GM23338 (cell line): ENCODE data around the gene RYR3. TPM values are rescaled to one million over a fixed set of nuclear protein-coding genes. Genes with fewer than 3 reads are reported as not detected.

ENCODE experiments used
- ATAC-seq: fragments of 200-7000 bp; cut with Tn5 transposase; 3 replicates; pipeline ENCODE4 v1.9.1; 2020
- DNase-seq: peaks from one replicate; pipeline ENCODE4 v3.0.0-alpha.2; 2015; ENCODE audit warnings: low spot score
- H2AFZ ChIP-seq: fragments of 200-600 bp; sonication (generic); 2 replicates; pipeline ENCODE4 v1.8.0; 2016; ENCODE audit warnings: antibody characterized with exemption, mild to moderate bottlenecking, moderate library complexity
- H3F3A ChIP-seq: fragments of 200-600 bp; sonication (generic); replicated peaks from 2 replicates; pipeline ENCODE4 v1.8.0; 2017; ENCODE audit warnings: antibody characterized with exemption, mixed run types, low read depth
- H3K27ac ChIP-seq: fragments of 200-600 bp; sonication (generic); 2 replicates; pipeline ENCODE4 v1.6.1; 2016; ENCODE audit warnings: low read depth
- H3K27me3 ChIP-seq: fragments of 200-600 bp; sonication (generic); 2 replicates; pipeline ENCODE4 v1.8.0; 2016; ENCODE audit warnings: mild to moderate bottlenecking, mixed run types, moderate library complexity; ENCODE audit not compliant: insufficient read depth
- H3K36me3 ChIP-seq: fragments of 200-600 bp; sonication (generic); 2 replicates; pipeline ENCODE4 v1.8.0; 2016; ENCODE audit warnings: mild to moderate bottlenecking; ENCODE audit not compliant: insufficient read depth
- H3K4me1 ChIP-seq: fragments of 200-600 bp; sonication (generic); 2 replicates; pipeline ENCODE4 v1.8.0; 2016; ENCODE audit warnings: mild to moderate bottlenecking, moderate library complexity; ENCODE audit not compliant: insufficient read depth
- H3K4me2 ChIP-seq: fragments of 200-600 bp; sonication (generic); 2 replicates; pipeline ENCODE4 v1.7.1; 2017; ENCODE audit warnings: mixed run types
- H3K4me3 ChIP-seq: fragments of 200-600 bp; sonication (generic); 2 replicates; pipeline ENCODE4 v1.6.1; 2016; ENCODE audit warnings: mixed run types
- H3K79me2 ChIP-seq: fragments of 200-600 bp; sonication (generic); replicated peaks from 2 replicates; pipeline ENCODE4 v1.8.0; 2017; ENCODE audit warnings: mild to moderate bottlenecking; ENCODE audit not compliant: insufficient read depth
- H3K9me2 ChIP-seq: fragments of 200-600 bp; sonication (generic); 2 replicates; pipeline ENCODE4 v1.8.0; 2017; ENCODE audit not compliant: insufficient read depth
- H4K20me1 ChIP-seq: fragments of 200-600 bp; sonication (generic); replicated peaks from 2 replicates; pipeline ENCODE4 v1.8.0; 2017; ENCODE audit warnings: mild to moderate bottlenecking; ENCODE audit not compliant: insufficient read depth
- H3K27ac Mint-ChIP-seq: 2 replicates; pipeline ENCODE4 v1.8.0; 2020; ENCODE audit warnings: inconsistent platforms, mild to moderate bottlenecking, moderate library complexity, mixed read lengths
- H3K27me3 Mint-ChIP-seq: 3 replicates; pipeline ENCODE4 v1.8.0; 2022; ENCODE audit warnings: low read depth, mild to moderate bottlenecking, moderate library complexity, mixed read lengths, inconsistent platforms; ENCODE audit not compliant: insufficient read depth, poor library complexity
- H3K36me3 Mint-ChIP-seq: 3 replicates; pipeline ENCODE4 v1.8.0; 2021; ENCODE audit warnings: low read depth, mild to moderate bottlenecking, inconsistent platforms, moderate library complexity, mixed read lengths
- H3K4me1 Mint-ChIP-seq: 3 replicates; pipeline ENCODE4 v1.8.0; 2020; ENCODE audit warnings: mild to moderate bottlenecking, inconsistent platforms, mixed read lengths
- H3K4me3 Mint-ChIP-seq: 3 replicates; pipeline ENCODE4 v1.8.0; 2021; ENCODE audit warnings: moderate library complexity, mild to moderate bottlenecking, inconsistent platforms, mixed read lengths
- H3K9me3 Mint-ChIP-seq: 3 replicates; pipeline ENCODE4 v1.8.0; 2020; ENCODE audit warnings: moderate library complexity, mild to moderate bottlenecking, inconsistent platforms, mixed read lengths
- CREB1 ChIP-seq: fragments of 250-450 bp; sonication (Bioruptor Pico); IDR thresholded peaks from 2 replicates; pipeline ENCODE4 v1.5.0; 2020; ENCODE audit warnings: low read depth, mild to moderate bottlenecking, moderate library complexity
- ETS1 ChIP-seq: IDR thresholded peaks from 2 replicates; pipeline ENCODE4 v1.6.1; 2016; ENCODE audit warnings: antibody characterized with exemption
- EZH2 ChIP-seq: fragments of 200-600 bp; sonication (generic); IDR thresholded peaks from one replicate; pipeline ENCODE4 v1.8.0; 2017; ENCODE audit warnings: antibody characterized with exemption, mild to moderate bottlenecking, low read depth; ENCODE audit not compliant: unreplicated experiment
- EZH2phosphoT487 ChIP-seq: fragments of 200-600 bp; sonication (generic); IDR thresholded peaks from one replicate; pipeline ENCODE4 v1.8.1; 2018; ENCODE audit warnings: antibody characterized with exemption; ENCODE audit not compliant: unreplicated experiment
- JUNB ChIP-seq: IDR thresholded peaks from one replicate; pipeline ENCODE4 v1.6.1; 2016; ENCODE audit warnings: antibody characterized with exemption; ENCODE audit not compliant: unreplicated experiment
- NANOG ChIP-seq: IDR thresholded peaks from 2 replicates; pipeline ENCODE4 v1.6.1; 2016; ENCODE audit warnings: antibody characterized with exemption, borderline replicate concordance
- POLR2AphosphoS5 ChIP-seq: IDR thresholded peaks from 2 replicates; pipeline ENCODE4 v1.6.1; 2016; ENCODE audit warnings: antibody characterized with exemption, low read depth
- STAT1 ChIP-seq: IDR thresholded peaks from one replicate; pipeline ENCODE4 v1.6.1; 2016; ENCODE audit warnings: antibody characterized with exemption; ENCODE audit not compliant: unreplicated experiment
- ZNF114 ChIP-seq: fragments of 250-450 bp; sonication (Bioruptor Pico); IDR thresholded peaks from 2 replicates; pipeline ENCODE4 v1.5.0; 2020; ENCODE audit warnings: mild to moderate bottlenecking, moderate library complexity
- ZNF331 ChIP-seq: fragments of 250-450 bp; sonication (Bioruptor Pico); IDR thresholded peaks from 2 replicates; pipeline ENCODE4 v1.5.0; 2020; ENCODE audit warnings: low read depth, mild to moderate bottlenecking, moderate library complexity
- ZNF462 ChIP-seq: fragments of 250-450 bp; sonication (Bioruptor Pico); IDR thresholded peaks from 2 replicates; pipeline ENCODE4 v1.5.0; 2020; ENCODE audit warnings: mild to moderate bottlenecking, moderate library complexity
- polyA plus RNA-seq: library from polyadenylated mRNA; unstranded; fragments of >200 nt; fragmentation: Nextera tagmentation; extraction: Ambion mirVana; gene quantifications from 2 replicates; pipeline ENCODE4 v1.2.1, GENCODE V29; 2016
- total RNA-seq: library from RNA; depleted of rRNA; stranded (reverse); fragments of >200 nt; shearing (Covaris generic); gene quantifications from 2 replicates; pipeline ENCODE4 v1.2.3, GENCODE V29; 2014
- TF ChIP-seq, protein P1 (sequence below), 2 experiments: fragments of 200-600 bp in 1 of 2; sonication (generic) in 1 of 2; conservative IDR thresholded peaks; 2 replicates each; pipeline versions ENCODE4 v1.5.1 to v1.6.1; 2016 to 2017; ENCODE audit warnings: antibody characterized with exemption in 2 of 2, low read depth in 2 of 2, mild to moderate bottlenecking in 2 of 2, moderate library complexity in 1 of 2

The RYR3 gene
- total and polyA plus RNA-seq, 2 experiments from 2014 or later = 1.1 to 1.2 TPM

- Histone ChIP-seq H3F3A (no peaks in the 10 kb centered on the region), H3K79me2 (no peaks in the 10 kb centered on the region), H2AFZ (no peak overlapping the region), H3K36me3 (no peaks in the 10 kb centered on the region), H3K27me3 (no peaks in the 10 kb centered on the region), H3K4me3 (no peak overlapping the region), H3K27ac (no peak overlapping the region), H3K4me1 (no peaks in the 10 kb centered on the region), H3K4me2 (no peak overlapping the region), H4K20me1 (no peaks in the 10 kb centered on the region), H3K9me2 (0 out of 2 replicates have a peak, but pooled peaks cover 3% of the 10 kb centered on the region)
- H3K4me3 Mint-ChIP-seq = no peak overlapping the region
- ATAC-seq (no peak), DNase-seq (no peak)
- H3K36me3 Mint-ChIP-seq = no peaks in the 10 kb centered on the region
- TF ChIP-seq ETS1 (no peak), EZH2phosphoT487 (no peak), JUNB (no peak)
- H3K27me3 Mint-ChIP-seq = peaks cover 4% of the 10 kb centered on the region
- H3K4me1 Mint-ChIP-seq = peaks cover 2% of the 10 kb centered on the region; the same call in 2 of the 3 replicates
- no peak overlapping the region for H3K27ac Mint-ChIP-seq
- H3K9me3 Mint-ChIP-seq = no peaks in the 10 kb centered on the region
Observed at GRCh38 chr15:33516563-33516962, 205.8 kb downstream of the RYR3 start.

GRCh38 chr15:33517944-33518343 is 207.2 kb downstream of the RYR3 start:
- Mint-ChIP-seq H3K27ac (no peak overlapping the region), H3K36me3 (no peaks in the 10 kb centered on the region), H3K9me3 (no peaks in the 10 kb centered on the region), H3K4me1 (peaks cover 2% of the 10 kb centered on the region; the same call in 2 of the 3 replicates), H3K27me3 (peaks cover 4% of the 10 kb centered on the region), H3K4me3 (no peak overlapping the region)
- Histone ChIP-seq H3K36me3 (no peaks in the 10 kb centered on the region), H3K9me2 (0 out of 2 replicates have a peak, but pooled peaks cover 3% of the 10 kb centered on the region), H3K4me2 (no peak overlapping the region), H3F3A (no peaks in the 10 kb centered on the region), H3K27me3 (no peaks in the 10 kb centered on the region), H4K20me1 (no peaks in the 10 kb centered on the region), H3K27ac (no peak overlapping the region), H3K79me2 (no peaks in the 10 kb centered on the region), H3K4me1 (no peaks in the 10 kb centered on the region), H3K4me3 (no peak overlapping the region), H2AFZ (no peak overlapping the region)
- DNase-seq (no peak), ATAC-seq (no peak)
- TF ChIP-seq ZNF331 (CRISPR knock-in tag) = no peak
- TF ChIP-seq EZH2phosphoT487 = no peak
- no peak for TF ChIP-seq POLR2AphosphoS5
- no peak for TF ChIP-seq JUNB
- no peak for TF ChIP-seq EZH2
- TF ChIP-seq NANOG = no peak
- TF ChIP-seq ZNF114 (CRISPR knock-in tag) = no peak
- no peak for TF ChIP-seq STAT1
- TF ChIP-seq ZNF462 = no peak
- TF ChIP-seq, protein P1, sequence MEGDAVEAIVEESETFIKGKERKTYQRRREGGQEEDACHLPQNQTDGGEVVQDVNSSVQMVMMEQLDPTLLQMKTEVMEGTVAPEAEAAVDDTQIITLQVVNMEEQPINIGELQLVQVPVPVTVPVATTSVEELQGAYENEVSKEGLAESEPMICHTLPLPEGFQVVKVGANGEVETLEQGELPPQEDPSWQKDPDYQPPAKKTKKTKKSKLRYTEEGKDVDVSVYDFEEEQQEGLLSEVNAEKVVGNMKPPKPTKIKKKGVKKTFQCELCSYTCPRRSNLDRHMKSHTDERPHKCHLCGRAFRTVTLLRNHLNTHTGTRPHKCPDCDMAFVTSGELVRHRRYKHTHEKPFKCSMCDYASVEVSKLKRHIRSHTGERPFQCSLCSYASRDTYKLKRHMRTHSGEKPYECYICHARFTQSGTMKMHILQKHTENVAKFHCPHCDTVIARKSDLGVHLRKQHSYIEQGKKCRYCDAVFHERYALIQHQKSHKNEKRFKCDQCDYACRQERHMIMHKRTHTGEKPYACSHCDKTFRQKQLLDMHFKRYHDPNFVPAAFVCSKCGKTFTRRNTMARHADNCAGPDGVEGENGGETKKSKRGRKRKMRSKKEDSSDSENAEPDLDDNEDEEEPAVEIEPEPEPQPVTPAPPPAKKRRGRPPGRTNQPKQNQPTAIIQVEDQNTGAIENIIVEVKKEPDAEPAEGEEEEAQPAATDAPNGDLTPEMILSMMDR (conservative IDR thresholded peaks at IDR 0.05; ENCODE audit: low read depth in 2 of 2) = no peak
- TF ChIP-seq CREB1 (CRISPR knock-in tag) = no peak
- TF ChIP-seq ETS1 = no peak
